K562 (cell line): ENCODE results near the gene PLCD1. TPM values are rescaled to one million over a fixed set of nuclear protein-coding genes. Genes with fewer than 3 reads are reported as not detected.

Experiments
- HMG20A ChIP-seq: fragments of 450-650 bp; formaldehyde crosslinking; conservative IDR thresholded peaks from 2 replicates; pipeline ENCODE4 v1.4.0; 2020; ENCODE audit warnings: mild to moderate bottlenecking, mixed read lengths
- PTBP1 ChIP-seq: fragments of 200-400 bp; formaldehyde crosslinking; IDR thresholded peaks from 2 replicates; pipeline ENCODE4 v1.6.1; 2017; ENCODE audit warnings: low read depth, low read length
- USF1 ChIP-seq: sonication (generic); formaldehyde crosslinking; IDR thresholded peaks from 2 replicates; pipeline ENCODE4 v1.9.0; 2022; ENCODE audit warnings: mild to moderate bottlenecking, missing genetic modification reagents
- ZBTB40 ChIP-seq, 2 experiments: fragments of 450-650 bp in 1 of 2; sonication (generic) in 1 of 2; formaldehyde crosslinking in 1 of 2; IDR thresholded peaks; 2 replicates each; pipeline versions ENCODE4 v1.7.1 to v1.9.0; 2016 to 2022; ENCODE audit warnings: inconsistent platforms in 1 of 2, mild to moderate bottlenecking in 1 of 2, missing genetic modification reagents in 1 of 2
- ZNF41 ChIP-seq: fragments of 250-450 bp; sonication (Bioruptor Pico); conservative IDR thresholded peaks from 2 replicates; pipeline ENCODE4 v1.4.0; 2020; ENCODE audit warnings: mild to moderate bottlenecking
- polyA plus RNA-seq, 8 experiments: library from polyadenylated mRNA; depleted of rRNA in 4 of 8; stranded (reverse) in 5 of 8; unstranded in 3 of 8; fragments of >200 nt; fragmentation: Nextera tagmentation in 2 of 8; fragmentation: Illumina TruSeq in 1 of 8; extraction: Ambion mirVana in 2 of 8; extraction: Trizol in 1 of 8; gene quantifications; 2 replicates each; pipeline versions ENCODE4 v1.2.1 to v1.2.3, GENCODE V29; 2011 to 2014; ENCODE audit warnings: inconsistent platforms in 1 of 8, missing spikeins in 1 of 8
- total RNA-seq, 7 experiments: library from RNA; depleted of rRNA in 6 of 7; stranded (reverse); fragments of >200 nt in 6 of 7; fragmentation: Illumina TruSeq in 2 of 7; extraction: Trizol in 2 of 7; gene quantifications; 2 replicates each; pipeline versions ENCODE4 v1.2.1 to v1.2.3, GENCODE V29; 2011 to 2021; ENCODE audit warnings: low replicate concordance in 1 of 7
- TF ChIP-seq, protein P1 (sequence below): fragments of 250-450 bp; sonication (Bioruptor Pico); IDR thresholded peaks from 2 replicates; pipeline ENCODE4 v1.5.0; 2021; ENCODE audit warnings: mild to moderate bottlenecking, moderate library complexity
- TF ChIP-seq, protein P2 (sequence below), 2 experiments: fragments of 450-650 bp in 1 of 2; sonication (generic) in 1 of 2; formaldehyde crosslinking; conservative IDR thresholded peaks; 2 replicates each; pipeline versions ENCODE4 v1.4.0 to v1.8.1; 2020 to 2022; ENCODE audit warnings: mild to moderate bottlenecking in 1 of 2, missing genetic modification reagents in 1 of 2

PLCD1 gene
- total and polyA plus RNA-seq, 9 of the 15 experiments (the other 6 are each of a cell fraction or from before 2014, with no cell fraction given), result 5.4 to 209 (median 116) TPM

DNA sequence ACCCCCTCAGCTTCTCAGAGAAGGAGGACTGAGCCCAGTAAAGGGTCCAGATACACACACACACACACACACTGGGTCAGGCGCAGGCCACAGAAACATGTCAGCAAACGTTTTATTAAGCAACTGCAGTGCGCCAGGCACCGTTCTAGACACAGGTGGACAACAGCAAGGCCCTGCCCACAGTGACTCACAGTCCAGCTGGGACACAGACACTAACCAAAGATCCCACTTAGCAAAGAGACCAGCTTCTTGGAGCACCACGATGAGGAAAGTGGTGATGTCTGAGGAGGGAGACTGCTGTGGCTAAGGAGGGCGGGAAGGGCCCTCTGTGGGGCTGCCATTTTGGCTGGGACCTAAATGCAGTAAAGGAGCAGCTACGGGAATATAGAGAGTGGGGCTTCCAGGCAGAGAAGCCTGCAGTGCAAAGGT lies 41.7 kb downstream of the PLCD1 start (continued):
- TF ChIP-seq ZBTB40 (IDR thresholded peaks at IDR 0.05) (no peak), ZBTB40 (CRISPR knock-in tag; IDR thresholded peaks at IDR 0.05) (no peak), USF1 (CRISPR knock-in tag) (no peak), HMG20A (CRISPR knock-in tag) (no peak), ZNF41 (CRISPR knock-in tag) (no peak), PTBP1 (no peak)
- TF ChIP-seq, protein P1, sequence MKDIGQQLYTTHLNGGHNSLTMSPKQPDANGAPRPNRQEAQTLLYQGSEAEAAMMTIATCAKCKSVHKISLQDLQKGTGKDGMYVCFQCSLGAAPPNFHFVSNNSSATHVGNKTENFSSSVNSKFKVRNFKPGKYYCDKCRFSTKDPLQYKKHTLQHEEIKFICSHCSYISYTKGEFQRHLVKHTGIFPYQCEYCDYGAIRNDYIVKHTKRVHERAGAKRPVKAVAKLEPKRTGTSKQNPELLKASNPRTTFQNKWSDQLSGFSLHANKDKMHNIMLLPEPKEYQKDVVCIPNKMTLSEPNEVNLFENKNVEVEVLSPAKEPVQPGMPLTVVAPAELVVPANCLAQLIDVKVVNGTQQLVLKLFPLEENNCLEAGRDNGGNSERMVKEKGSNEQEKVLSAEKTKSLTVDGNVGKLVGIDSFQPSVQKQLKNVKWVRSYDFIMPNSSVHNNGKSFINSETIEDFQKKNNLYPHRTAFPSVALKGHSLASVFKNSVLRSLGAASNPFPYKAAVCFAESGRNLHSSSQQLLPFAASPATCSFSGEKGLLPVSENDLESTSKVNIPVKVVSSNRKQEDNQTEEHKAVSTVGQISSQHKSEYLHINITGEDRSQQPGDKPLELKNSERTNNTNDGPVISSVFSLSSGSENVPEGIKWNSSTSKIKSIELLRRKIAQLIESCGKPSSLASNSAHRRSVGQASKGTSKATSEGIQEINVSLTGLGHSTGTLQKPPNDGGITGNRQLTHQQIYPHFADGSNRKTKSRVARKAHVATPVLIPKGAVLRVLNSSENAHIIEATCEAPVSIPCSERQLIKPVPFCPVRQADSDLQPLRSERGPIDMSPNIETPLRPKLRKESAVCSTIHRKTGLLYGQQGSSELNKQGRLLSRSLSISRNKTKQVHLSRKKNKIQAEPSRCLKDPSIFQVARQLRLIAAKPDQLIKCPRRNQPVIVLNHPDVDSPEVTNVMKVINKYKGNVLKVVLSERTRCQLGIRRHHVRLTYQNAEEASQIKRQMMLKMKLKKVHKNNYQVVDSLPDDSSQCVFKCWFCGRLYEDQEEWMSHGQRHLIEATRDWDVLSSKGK (CRISPR knock-in tag), result no peak
- TF ChIP-seq, protein P2, sequence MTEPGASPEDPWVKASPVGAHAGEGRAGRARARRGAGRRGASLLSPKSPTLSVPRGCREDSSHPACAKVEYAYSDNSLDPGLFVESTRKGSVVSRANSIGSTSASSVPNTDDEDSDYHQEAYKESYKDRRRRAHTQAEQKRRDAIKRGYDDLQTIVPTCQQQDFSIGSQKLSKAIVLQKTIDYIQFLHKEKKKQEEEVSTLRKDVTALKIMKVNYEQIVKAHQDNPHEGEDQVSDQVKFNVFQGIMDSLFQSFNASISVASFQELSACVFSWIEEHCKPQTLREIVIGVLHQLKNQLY (CRISPR knock-in tag; conservative IDR thresholded peaks at IDR 0.05), result no peak
